ENCODE measurements around the gene CCER1.

The CCER1 gene

DNA sequence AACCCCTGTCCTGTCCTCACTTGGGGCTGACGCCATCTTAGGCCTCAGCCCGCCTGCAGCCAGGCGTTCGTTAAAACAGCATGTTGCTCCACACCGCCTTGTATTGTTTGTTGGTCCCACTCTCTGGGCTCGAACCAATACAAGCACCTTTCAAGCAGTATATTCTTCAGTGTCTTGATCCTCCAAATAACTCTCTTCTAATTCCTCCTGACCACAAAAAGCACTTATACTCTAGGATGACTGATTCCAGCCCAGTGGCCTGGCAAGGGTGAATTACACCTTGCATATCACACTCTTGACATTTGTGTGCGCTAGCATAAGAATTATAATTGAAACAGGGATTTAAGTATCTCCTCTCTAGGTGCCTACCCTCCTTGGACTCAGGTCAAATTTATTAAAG, 7.1 kb downstream of the CCER1 start:
- DNase-seq (ENCODE audit: low read depth), result no peak
- H3K4me3 ChIP-seq (ENCODE audit: low read depth, low read length), result no peak overlapping the region
- TF ChIP-seq POLR2A (IDR thresholded peaks at IDR 0.05; ENCODE audit: extremely low read depth, insufficient read length), result no peak
- TF ChIP-seq, protein P1, sequence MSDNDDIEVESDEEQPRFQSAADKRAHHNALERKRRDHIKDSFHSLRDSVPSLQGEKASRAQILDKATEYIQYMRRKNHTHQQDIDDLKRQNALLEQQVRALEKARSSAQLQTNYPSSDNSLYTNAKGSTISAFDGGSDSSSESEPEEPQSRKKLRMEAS (IDR thresholded peaks at IDR 0.05; ENCODE audit: low read depth, low read length), result no peak
- TF ChIP-seq MYC (IDR thresholded peaks at IDR 0.05; ENCODE audit: low read depth, low read length), result no peak
- TF ChIP-seq CTCF (IDR thresholded peaks at IDR 0.05; ENCODE audit: low read depth, low read length), result no peak

DNA sequence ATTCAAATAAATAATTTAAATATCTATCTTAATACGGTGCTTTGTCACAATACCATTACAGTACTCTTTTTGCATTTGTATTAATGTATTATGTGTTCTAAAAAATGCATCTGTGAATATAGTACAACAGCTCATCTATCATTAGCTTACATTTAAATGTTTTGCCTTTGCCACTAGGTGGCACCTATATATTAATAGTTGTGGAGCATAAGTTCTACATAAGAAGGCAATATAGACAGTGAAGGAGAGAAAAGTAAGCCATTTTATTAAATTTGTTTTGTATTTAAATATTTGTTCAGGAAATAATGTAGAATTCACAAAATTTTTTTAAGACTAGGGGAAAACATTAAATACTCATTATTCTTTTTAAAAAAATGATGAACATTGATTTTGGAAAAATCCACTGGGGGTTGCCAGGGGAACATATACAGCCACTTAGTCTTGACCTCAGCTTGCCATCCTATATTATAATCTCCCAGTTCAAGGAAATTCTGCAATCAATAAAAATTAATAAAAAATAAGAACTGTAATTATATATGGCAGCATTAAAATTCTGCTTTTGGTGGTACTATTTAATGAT, 9.8 kb downstream of the CCER1 start:
- TF ChIP-seq CTCF (IDR thresholded peaks at IDR 0.05; ENCODE audit: low read depth, low read length) (peak; percentile 24), MYC (IDR thresholded peaks at IDR 0.05; ENCODE audit: low read depth, low read length) (no peak)
- no peak overlapping the region for H3K4me3 ChIP-seq (ENCODE audit: low read depth, low read length)
- DNase-seq (ENCODE audit: low read depth), result peak; percentile 52

GRCh38 chr12:90943255-90943654, 11.7 kb downstream of the CCER1 start:
- TF ChIP-seq, protein P1 (IDR thresholded peaks at IDR 0.05; ENCODE audit: low read depth, low read length), result no peak
- TF ChIP-seq POLR2A (IDR thresholded peaks at IDR 0.05; ENCODE audit: extremely low read depth, insufficient read length), result no peak
- no peak for TF ChIP-seq MYC (IDR thresholded peaks at IDR 0.05; ENCODE audit: low read depth, low read length)
- no peak for TF ChIP-seq CTCF (IDR thresholded peaks at IDR 0.05; ENCODE audit: low read depth, low read length)
- no peak for DNase-seq (ENCODE audit: low read depth)
- H3K4me3 ChIP-seq (ENCODE audit: low read depth, low read length), result no peak overlapping the region

GRCh38 chr12:90940872-90941499, 14.0 kb downstream of the CCER1 start:
- H3K4me3 ChIP-seq (ENCODE audit: low read depth, low read length), result no peak overlapping the region
- TF ChIP-seq CTCF (IDR thresholded peaks at IDR 0.05; ENCODE audit: low read depth, low read length), result peak; percentile 69
- TF ChIP-seq, protein P1 (IDR thresholded peaks at IDR 0.05; ENCODE audit: low read depth, low read length), result no peak
- peak; percentile 70 for DNase-seq (ENCODE audit: low read depth)

GRCh38 chr12:90939382-90939781, 15.6 kb downstream of the CCER1 start:
- no peak overlapping the region for H3K4me3 ChIP-seq (ENCODE audit: low read depth, low read length)
- no peak for DNase-seq (ENCODE audit: low read depth)
- TF ChIP-seq, protein P1 (IDR thresholded peaks at IDR 0.05; ENCODE audit: low read depth, low read length), result no peak
- no peak for TF ChIP-seq POLR2A (IDR thresholded peaks at IDR 0.05; ENCODE audit: extremely low read depth, insufficient read length)
- no peak for TF ChIP-seq MYC (IDR thresholded peaks at IDR 0.05; ENCODE audit: low read depth, low read length)

DNA sequence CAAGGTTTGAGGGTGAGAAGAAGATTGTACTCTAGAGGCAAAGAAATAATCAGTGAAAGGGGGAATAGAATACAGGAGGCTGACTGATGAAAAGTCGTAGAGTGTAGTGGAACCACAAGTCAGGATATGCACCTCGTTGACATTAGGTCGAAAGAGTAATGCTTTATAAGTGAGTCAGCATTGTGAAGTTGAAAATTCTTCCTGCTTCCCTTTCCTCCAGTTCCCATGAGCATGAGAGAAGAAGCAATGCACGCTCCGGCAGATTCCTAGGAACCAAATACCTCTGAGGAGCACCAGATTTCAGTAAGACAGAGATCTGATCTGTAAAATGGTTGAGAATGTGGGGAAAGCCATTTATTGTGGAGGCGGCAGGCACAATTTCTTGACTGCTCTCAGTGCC, 16.5 kb downstream of the CCER1 start:
- H3K4me3 ChIP-seq (ENCODE audit: low read depth, low read length), result no peak overlapping the region
- no peak for DNase-seq (ENCODE audit: low read depth)
- TF ChIP-seq, protein P1 (IDR thresholded peaks at IDR 0.05; ENCODE audit: low read depth, low read length), result no peak
- no peak for TF ChIP-seq CTCF (IDR thresholded peaks at IDR 0.05; ENCODE audit: low read depth, low read length)
- TF ChIP-seq POLR2A (IDR thresholded peaks at IDR 0.05; ENCODE audit: extremely low read depth, insufficient read length), result no peak
- TF ChIP-seq MYC (IDR thresholded peaks at IDR 0.05; ENCODE audit: low read depth, low read length), result no peak
